ENCODE results near the gene CAMK2D.
A peak's percentile ranks its signal among the peaks of the same experiment; 100 is the strongest.

The CAMK2D gene

DNA sequence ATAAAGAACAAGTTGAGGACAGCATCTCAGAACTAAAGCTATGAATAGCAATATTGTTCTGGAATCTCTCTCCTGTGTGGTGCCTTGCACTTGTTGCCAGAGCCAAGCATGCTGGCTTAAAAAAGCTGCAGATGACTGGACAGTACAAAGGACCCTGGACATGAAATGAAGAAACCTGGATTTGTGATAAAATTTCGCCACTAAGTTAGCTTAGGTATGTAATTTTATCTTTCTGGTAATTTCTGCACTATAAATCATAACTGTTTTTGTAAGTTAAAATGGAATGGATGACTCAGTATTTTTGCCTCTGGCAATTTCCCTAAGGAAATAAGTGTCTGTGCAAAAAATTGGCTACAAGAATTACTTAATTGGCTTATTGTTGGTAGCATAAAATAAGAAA is 317.2 kb downstream of the CAMK2D start:
- no peak overlapping the region for H3K4me3 ChIP-seq (replicated peaks; ENCODE audit: low read depth, low read length)
- DNase-seq (ENCODE audit: extremely low read depth, low read depth), result no peak
- TF ChIP-seq, protein P1, sequence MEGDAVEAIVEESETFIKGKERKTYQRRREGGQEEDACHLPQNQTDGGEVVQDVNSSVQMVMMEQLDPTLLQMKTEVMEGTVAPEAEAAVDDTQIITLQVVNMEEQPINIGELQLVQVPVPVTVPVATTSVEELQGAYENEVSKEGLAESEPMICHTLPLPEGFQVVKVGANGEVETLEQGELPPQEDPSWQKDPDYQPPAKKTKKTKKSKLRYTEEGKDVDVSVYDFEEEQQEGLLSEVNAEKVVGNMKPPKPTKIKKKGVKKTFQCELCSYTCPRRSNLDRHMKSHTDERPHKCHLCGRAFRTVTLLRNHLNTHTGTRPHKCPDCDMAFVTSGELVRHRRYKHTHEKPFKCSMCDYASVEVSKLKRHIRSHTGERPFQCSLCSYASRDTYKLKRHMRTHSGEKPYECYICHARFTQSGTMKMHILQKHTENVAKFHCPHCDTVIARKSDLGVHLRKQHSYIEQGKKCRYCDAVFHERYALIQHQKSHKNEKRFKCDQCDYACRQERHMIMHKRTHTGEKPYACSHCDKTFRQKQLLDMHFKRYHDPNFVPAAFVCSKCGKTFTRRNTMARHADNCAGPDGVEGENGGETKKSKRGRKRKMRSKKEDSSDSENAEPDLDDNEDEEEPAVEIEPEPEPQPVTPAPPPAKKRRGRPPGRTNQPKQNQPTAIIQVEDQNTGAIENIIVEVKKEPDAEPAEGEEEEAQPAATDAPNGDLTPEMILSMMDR (IDR thresholded peaks at IDR 0.05; ENCODE audit: low read depth, low read length, missing control alignments), result no peak

DNA sequence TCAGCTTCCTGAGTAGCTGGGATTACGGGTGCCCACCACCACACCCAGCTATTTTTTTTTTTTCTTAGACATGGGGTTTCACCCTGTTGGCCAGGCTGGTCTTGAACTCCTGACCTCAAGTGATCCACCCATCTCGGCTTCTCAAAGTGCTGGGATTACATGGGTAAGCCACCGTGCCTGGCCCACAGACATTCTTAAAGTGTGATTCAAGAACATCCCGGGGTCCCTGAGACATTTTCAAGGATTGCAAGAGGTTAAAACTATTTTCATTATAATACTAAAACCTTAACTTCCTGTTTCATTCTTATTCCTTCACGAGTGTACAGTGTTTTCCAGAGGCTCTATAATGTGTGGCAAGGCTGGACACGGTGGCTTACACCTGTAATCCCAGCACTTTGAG is 318.7 kb downstream of the CAMK2D start:
- no peak for DNase-seq (ENCODE audit: extremely low read depth, low read depth)
- TF ChIP-seq, protein P1 (IDR thresholded peaks at IDR 0.05; ENCODE audit: low read depth, low read length, missing control alignments), result no peak

DNA sequence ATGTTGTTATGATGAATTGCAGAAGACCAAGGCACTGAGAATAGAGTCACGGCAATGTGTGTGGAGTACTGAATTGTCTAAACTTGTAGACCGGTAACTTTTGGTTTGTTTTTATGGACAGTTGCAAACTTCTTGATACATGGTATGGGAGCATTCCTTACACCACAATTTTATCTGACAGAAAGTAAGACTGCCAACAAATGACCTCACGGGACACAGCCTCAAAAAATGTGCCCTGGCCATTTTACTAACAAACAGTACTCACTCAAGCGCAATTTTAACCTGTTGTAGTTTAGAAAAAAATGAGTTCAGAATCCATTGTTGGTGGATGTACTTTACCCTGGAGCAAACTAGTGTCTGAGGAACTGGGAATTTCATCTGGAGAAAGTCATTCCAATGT is 321.2 kb downstream of the CAMK2D start:
- H3K4me3 ChIP-seq (replicated peaks; ENCODE audit: low read depth, low read length), result no peak overlapping the region

More for the DNA sequence above, 318.7 kb downstream of the CAMK2D start:
- no peak overlapping the region for H3K4me3 ChIP-seq (replicated peaks; ENCODE audit: low read depth, low read length)

DNA sequence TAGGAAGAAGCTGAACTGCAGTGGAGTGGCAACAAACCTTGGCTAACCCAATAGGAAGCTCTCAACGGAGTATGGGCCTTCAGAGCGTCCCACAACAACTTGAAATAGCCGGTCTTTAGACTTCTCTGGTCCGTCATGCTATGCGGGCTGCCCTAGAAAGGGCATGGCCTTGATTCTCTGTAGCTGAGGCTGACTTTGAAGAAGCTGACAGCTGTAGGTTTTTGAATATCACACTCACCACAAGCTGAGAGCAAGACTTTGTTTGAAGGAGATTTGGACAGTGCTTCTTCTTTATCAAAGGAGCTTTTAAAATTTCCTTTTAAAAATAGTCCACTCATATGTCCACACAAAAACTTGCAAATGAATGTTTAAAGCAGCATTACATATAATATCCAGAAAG is 322.9 kb downstream of the CAMK2D start:
- TF ChIP-seq, protein P1 (IDR thresholded peaks at IDR 0.05; ENCODE audit: low read depth, low read length, missing control alignments), result no peak
- H3K4me3 ChIP-seq (replicated peaks; ENCODE audit: low read depth, low read length), result no peak overlapping the region
- DNase-seq (ENCODE audit: extremely low read depth, low read depth), result no peak

More for the DNA sequence above, 321.2 kb downstream of the CAMK2D start:
- no peak for DNase-seq (ENCODE audit: extremely low read depth, low read depth)
- TF ChIP-seq, protein P1 (IDR thresholded peaks at IDR 0.05; ENCODE audit: low read depth, low read length, missing control alignments), result no peak

DNA sequence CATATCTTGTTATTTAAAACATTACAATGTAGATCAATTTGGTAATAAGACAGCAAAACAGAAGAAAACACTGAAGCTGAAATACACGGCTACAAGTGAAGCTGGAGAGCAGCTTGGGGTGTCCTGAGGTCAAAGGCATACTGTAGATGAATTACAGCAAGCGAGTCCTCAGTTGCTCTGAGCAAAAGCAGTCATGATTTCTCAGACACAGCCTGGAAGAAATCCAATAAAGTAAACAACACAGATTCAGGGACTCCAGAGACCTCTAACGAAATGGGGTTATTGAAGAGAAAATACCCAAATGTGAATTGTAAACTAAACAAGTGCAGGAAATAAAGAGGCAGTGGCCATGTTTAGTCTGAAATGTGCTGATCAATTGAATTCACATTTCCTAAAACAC is 324.4 kb downstream of the CAMK2D start:
- TF ChIP-seq, protein P1 (IDR thresholded peaks at IDR 0.05; ENCODE audit: low read depth, low read length, missing control alignments), result no peak
- no peak overlapping the region for H3K4me3 ChIP-seq (replicated peaks; ENCODE audit: low read depth, low read length)
- no peak for DNase-seq (ENCODE audit: extremely low read depth, low read depth)

DNA sequence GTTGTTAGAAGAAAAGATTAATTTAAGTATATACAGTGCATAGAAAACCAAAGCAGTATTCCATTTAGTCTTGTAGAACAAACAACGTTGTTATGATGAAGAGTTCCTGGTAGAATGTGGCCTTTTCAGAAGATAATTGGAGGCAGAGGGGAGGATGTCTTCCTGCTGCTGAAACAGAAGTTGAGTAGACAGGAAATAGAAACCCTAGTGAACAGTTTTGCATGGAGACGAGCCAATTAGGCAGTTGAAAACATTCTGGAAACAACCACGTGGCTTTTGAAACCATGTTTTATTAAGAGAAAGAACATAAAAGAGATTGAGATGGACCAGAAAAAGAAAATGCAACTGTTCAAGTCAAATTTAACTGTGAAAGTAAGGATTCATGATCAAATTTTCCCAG is 325.2 kb downstream of the CAMK2D start:
- TF ChIP-seq, protein P1 (IDR thresholded peaks at IDR 0.05; ENCODE audit: low read depth, low read length, missing control alignments), result no peak
- DNase-seq (ENCODE audit: extremely low read depth, low read depth), result peak; percentile 75
- no peak overlapping the region for H3K4me3 ChIP-seq (replicated peaks; ENCODE audit: low read depth, low read length)

DNA sequence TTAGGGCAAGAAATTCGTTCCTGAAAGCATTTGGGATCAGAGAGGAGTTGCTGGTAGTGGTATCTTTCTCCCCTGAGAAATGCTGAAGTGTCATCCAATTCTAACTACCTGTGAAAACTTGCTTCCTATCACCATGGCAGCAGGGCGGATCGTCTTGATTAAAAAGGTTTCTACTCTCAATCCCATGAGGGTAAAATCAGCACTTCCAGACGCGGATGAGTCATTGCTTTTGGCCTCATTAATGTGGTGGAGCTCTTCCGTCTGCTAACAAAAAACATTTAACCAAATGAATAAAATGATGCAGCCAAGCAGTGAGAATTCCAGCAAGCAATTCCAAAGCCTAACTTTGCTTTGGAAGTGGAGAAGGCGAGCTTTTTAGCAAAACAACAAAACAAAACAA is 325.6 kb downstream of the CAMK2D start:
- peak; percentile 83 for DNase-seq (ENCODE audit: extremely low read depth, low read depth)
- no peak overlapping the region for H3K4me3 ChIP-seq (replicated peaks; ENCODE audit: low read depth, low read length)

More for the DNA sequence above, 325.6 kb downstream of the CAMK2D start:
- TF ChIP-seq, protein P1 (IDR thresholded peaks at IDR 0.05; ENCODE audit: low read depth, low read length, missing control alignments), result no peak
